Type B pancreatic cell (in vitro differentiated cells): ENCODE data around the gene SH3RF3. TPM values are rescaled to one million over a fixed set of nuclear protein-coding genes. Genes with fewer than 3 reads are reported as not detected.

Source experiments
- DNase-seq: peaks from one replicate; pipeline ENCODE4 v3.0.0; 2021; ENCODE audit warnings: mixed read lengths; ENCODE audit not compliant: unreplicated experiment; ENCODE audit errors: extremely low spot score
- H3K27ac Mint-ChIP-seq: 2 replicates; pipeline ENCODE4 v1.8.0; 2021; ENCODE audit warnings: mild to moderate bottlenecking, mixed read lengths
- H3K27me3 Mint-ChIP-seq: 2 replicates; pipeline ENCODE4 v1.8.0; 2021; ENCODE audit warnings: mixed read lengths
- H3K36me3 Mint-ChIP-seq: 2 replicates; pipeline ENCODE4 v1.8.0; 2021; ENCODE audit warnings: mixed read lengths
- H3K4me1 Mint-ChIP-seq: one replicate; pipeline ENCODE4 v1.8.0; 2021; ENCODE audit warnings: mixed read lengths; ENCODE audit not compliant: unreplicated experiment
- H3K4me3 Mint-ChIP-seq: 2 replicates; pipeline ENCODE4 v1.8.0; 2021; ENCODE audit warnings: mild to moderate bottlenecking, mixed read lengths
- H3K9me3 Mint-ChIP-seq: 2 replicates; pipeline ENCODE4 v1.8.0; 2021; ENCODE audit warnings: mixed read lengths
- CTCF ChIP-seq: fragments of 200-600 bp; sonication (generic); conservative IDR thresholded peaks from 2 replicates; pipeline ENCODE4 v1.5.0; 2021; ENCODE audit warnings: antibody characterized with exemption, mild to moderate bottlenecking
- total RNA-seq: library from RNA; stranded (reverse); gene quantifications from 2 replicates; pipeline ENCODE4 v1.2.1, GENCODE V29; 2021; ENCODE audit warnings: low replicate concordance

SH3RF3 gene
- total RNA-seq, 1 donor from 2014 or later: 13.9 TPM

GRCh38 chr2:109139002-109139401, 10.0 kb downstream of the SH3RF3 start:
- Mint-ChIP-seq H3K4me1 (peaks cover 41% of the 10 kb centered on the region), H3K4me3 (no peak overlapping the region), H3K36me3 (no peaks in the 10 kb centered on the region), H3K27ac (no peak overlapping the region), H3K9me3 (no peaks in the 10 kb centered on the region), H3K27me3 (peaks cover 20% of the 10 kb centered on the region)
- no peak for TF ChIP-seq CTCF
- DNase-seq: no peak

DNA sequence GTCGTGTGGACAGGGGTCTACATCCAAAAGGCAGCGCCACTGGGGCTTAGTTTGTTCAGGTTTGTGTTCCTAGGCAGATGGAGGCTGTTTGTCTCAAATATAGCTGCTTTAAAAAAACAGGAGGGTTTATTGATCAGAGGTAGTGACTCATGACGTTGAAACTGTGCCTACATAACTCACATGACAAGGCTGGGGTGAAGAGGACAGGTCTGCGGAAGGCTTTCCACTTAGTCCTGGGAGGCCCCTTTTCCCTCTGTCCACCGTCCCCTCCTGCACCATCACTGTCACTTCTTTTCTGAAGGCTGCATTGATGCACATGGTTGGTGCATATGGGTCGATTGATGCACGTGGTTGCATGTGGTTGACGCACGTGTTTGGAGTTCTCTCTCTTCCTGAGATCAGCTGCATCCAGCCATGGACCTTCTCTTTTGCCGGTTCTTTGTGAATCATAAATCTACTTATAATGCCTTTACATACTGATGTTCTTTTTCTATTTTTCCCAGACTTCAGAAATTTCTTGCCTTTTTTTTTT, 10.9 kb downstream of the SH3RF3 start:
- Mint-ChIP-seq H3K4me1 (peaks cover 41% of the 10 kb centered on the region), H3K36me3 (no peaks in the 10 kb centered on the region), H3K9me3 (no peaks in the 10 kb centered on the region), H3K4me3 (no peak overlapping the region), H3K27ac (no peak overlapping the region), H3K27me3 (peaks cover 15% of the 10 kb centered on the region)
- no peak for TF ChIP-seq CTCF
- no peak for DNase-seq

- no peak for DNase-seq
- Mint-ChIP-seq H3K4me3 (no peak overlapping the region), H3K36me3 (no peaks in the 10 kb centered on the region), H3K27ac (no peak overlapping the region), H3K9me3 (no peaks in the 10 kb centered on the region), H3K27me3 (peaks cover 10% of the 10 kb centered on the region), H3K4me1 (peaks cover 32% of the 10 kb centered on the region)
- no peak for TF ChIP-seq CTCF
Observed at GRCh38 chr2:109141006-109141600, 12.1 kb downstream of the SH3RF3 start.

DNA sequence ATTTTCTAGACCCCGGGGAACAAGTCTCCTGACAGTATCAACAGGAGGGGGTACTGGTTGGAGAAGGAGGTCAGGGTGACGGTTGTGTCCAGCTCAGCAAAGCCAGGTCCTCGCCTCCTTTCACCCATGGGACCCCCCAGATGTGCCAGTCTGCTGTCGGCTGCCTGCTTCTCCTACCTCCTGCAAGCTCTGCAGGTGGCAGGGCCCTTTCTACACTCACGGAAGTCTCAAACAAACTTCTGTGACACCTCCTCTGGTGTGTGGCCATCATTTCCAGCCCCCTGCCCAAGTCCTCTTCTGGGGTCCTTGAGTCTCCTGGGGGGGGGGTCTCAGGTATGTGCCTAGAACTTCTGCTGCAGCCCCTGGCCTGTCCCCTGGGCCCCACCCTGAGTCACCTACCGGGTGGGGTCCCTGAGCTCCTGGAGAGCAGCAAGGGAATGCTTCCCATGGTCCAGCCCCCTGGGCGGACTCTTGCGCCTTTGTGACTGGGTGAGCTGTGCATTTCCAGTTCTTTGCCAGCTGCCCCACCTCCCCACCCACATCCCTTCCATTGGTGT, 12.8 kb downstream of the SH3RF3 start:
- no peaks in the 10 kb centered on the region for H3K9me3 Mint-ChIP-seq
- no peak for DNase-seq
- H3K27me3 Mint-ChIP-seq: peaks cover 6% of the 10 kb centered on the region
- no peaks in the 10 kb centered on the region for H3K36me3 Mint-ChIP-seq
- no peak overlapping the region for H3K4me3 Mint-ChIP-seq
- peaks cover 27% of the 10 kb centered on the region for H3K4me1 Mint-ChIP-seq
- H3K27ac Mint-ChIP-seq: no peak overlapping the region
- TF ChIP-seq CTCF: no peak

- H3K27ac Mint-ChIP-seq: no peak overlapping the region
- H3K36me3 Mint-ChIP-seq: no peaks in the 10 kb centered on the region
- H3K4me1 Mint-ChIP-seq: peaks cover 21% of the 10 kb centered on the region
- no peaks in the 10 kb centered on the region for H3K9me3 Mint-ChIP-seq
- no peak for TF ChIP-seq CTCF
- DNase-seq: no peak
- H3K27me3 Mint-ChIP-seq: peaks cover 6% of the 10 kb centered on the region
- H3K4me3 Mint-ChIP-seq: no peak overlapping the region
Observed at GRCh38 chr2:109142416-109143210, 13.6 kb downstream of the SH3RF3 start.
